Stomach (tissue), 4 donors: ENCODE data around the gene RAB3C.

Experiments
- CTCF ChIP-seq, 7 experiments: fragments of 450-650 bp in 4 of 7; fragments of 200-600 bp in 3 of 7; sonication (generic) in 3 of 7; IDR thresholded peaks; one replicate each; pipeline ENCODE4 v1.5.1; 2016 to 2019; ENCODE audit warnings: antibody characterized with exemption in 7 of 7, control low read depth in 2 of 7, mild to moderate bottlenecking in 1 of 7
- EP300 ChIP-seq: sonication (generic); formaldehyde crosslinking; IDR thresholded peaks from one replicate; pipeline ENCODE4 v1.6.1; 2017; ENCODE audit warnings: antibody characterized with exemption
- POLR2A ChIP-seq, 4 donors: fragments of 450-650 bp; IDR thresholded peaks; one replicate each; pipeline ENCODE4 v1.6.1; 2016; ENCODE audit warnings: antibody characterized with exemption in 4 of 4, control low read depth in 2 of 4, mild to moderate bottlenecking in 1 of 4, moderate library complexity in 1 of 4
- POLR2AphosphoS5 ChIP-seq, 3 donors: sonication (generic); formaldehyde crosslinking; IDR thresholded peaks; one replicate each; pipeline ENCODE4 v1.6.1; 2016; ENCODE audit warnings: antibody characterized with exemption in 3 of 3

DNA sequence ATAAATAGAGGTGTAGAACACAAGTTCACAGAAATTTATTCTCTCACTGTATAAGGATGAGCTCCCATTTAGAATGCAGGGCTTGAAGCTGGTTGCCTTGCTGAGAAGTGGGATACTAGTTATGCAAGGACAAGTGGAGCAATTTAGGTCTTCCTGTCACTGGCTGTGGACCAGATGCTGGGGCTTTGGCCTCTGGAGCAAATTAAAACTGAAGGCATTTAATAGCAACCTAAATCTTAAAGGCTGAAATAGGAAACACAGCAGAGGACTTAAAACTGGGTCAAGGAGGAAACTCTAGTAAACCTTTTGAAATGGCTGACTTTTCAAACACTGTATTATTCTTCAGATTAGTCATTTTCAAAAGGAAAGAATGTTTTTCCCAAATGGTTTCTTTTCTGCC is 319.4 kb downstream of the RAB3C start:
- TF ChIP-seq CTCF (IDR thresholded peaks at IDR 0.05) (no peak), EP300 (no peak), POLR2AphosphoS5 (IDR thresholded peaks at IDR 0.05) (no peak), POLR2A (IDR thresholded peaks at IDR 0.05) (no peak)
